ENCODE measurements around the gene PCDHGB3. TPM values are rescaled to one million over a fixed set of nuclear protein-coding genes. Genes with fewer than 3 reads are reported as not detected.
A peak's percentile ranks its signal among the peaks of the same experiment; 100 is the strongest.
"Not testable (repeated sequence)": the region's sequence is repeated elsewhere in the genome, so short reads cannot be mapped to it uniquely, and the experiment has no call there.

PCDHGB3 gene
- total RNA-seq, 2 experiments from 2014 or later = 5.8 to 6.3 TPM

DNA sequence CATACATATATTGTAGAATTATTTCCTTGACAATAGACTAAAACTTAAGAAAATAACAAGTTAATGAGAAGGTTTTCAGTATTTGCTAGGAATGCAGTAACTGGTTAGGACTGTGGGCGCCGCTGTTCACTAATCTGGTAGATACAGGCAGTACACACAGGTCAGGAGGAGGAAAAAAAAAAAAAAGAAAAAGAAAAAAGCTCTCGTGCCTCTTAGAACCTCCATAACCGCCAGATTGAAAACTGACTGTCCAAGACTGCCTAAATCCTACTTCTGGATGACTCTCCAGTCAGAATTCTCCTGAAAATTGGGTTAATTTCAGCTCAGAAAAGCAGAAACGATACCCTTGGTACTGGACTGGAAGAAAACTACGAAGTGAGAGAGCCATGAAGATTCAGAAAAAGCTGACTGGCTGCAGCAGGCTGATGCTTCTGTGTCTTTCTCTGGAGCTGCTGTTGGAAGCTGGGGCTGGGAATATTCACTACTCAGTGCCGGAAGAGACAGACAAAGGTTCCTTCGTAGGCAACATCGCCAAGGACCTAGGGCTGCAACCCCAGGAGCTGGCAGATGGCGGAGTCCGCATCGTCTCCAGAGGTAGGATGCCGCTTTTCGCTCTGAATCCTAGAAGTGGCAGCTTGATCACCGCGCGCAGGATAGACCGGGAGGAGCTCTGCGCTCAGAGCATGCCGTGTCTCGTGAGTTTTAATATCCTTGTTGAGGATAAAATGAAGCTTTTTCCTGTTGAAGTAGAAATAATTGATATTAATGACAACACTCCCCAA is 39.6 kb upstream of the PCDHGB3 start, which contains the start of gene PCDHGA1:
TSS of gene PCDHGA1 (plus strand) at position 216 of the 782 bp plus-strand sequence.
- H3K27ac ChIP-seq (ENCODE audit: low read depth, low read length, poor library complexity, severe bottlenecking) = no peak within 1 kb of the TSS
- ChIA-PET CTCF (ENCODE audit: unreplicated experiment) (interaction anchor here (0.6 kb wide), 1 partner anchor 10 kb away, joined by 3 read pairs; the partner anchor contains the start of gene TAF7), POLR2A (interaction anchor here (0.6 to 3.7 kb wide), 9 partner anchors 9 to 584 kb away, joined by 3 to 29 read pairs (median 3); partner anchors contain the start of genes PCDHGB1 and TAF7)
- no peaks in the 10 kb centered on the region for H4K20me1 ChIP-seq (ENCODE audit: insufficient read depth, low read length)
- H3K4me2 ChIP-seq (ENCODE audit: low read length) = peak within 1 kb of the TSS; percentile 49
- DNase-seq (ENCODE audit: low spot score) = peak; percentile 65
- peak within 1 kb of the TSS; percentile 27 for H3K4me3 ChIP-seq (ENCODE audit: low read depth, low read length, poor library complexity, severe bottlenecking)
- H3K9me2 ChIP-seq (ENCODE audit: insufficient read depth, low read length) = no peaks in the 10 kb centered on the region
- no peaks in the 10 kb centered on the region for H3K79me2 ChIP-seq (ENCODE audit: insufficient read depth, low read depth, low read length)
- peak within 1 kb of the TSS; percentile 50; the same call in 1 of the 2 replicates for H2AFZ ChIP-seq (ENCODE audit: low read length)
- peaks cover 5% of the 10 kb centered on the region for H3K4me1 ChIP-seq (ENCODE audit: insufficient read depth, low read length, poor library complexity, severe bottlenecking)
- intact Hi-C loops (cut with micrococcal nuclease; ENCODE audit: unreplicated experiment) = no loop called here
- TF ChIP-seq, protein P1, sequence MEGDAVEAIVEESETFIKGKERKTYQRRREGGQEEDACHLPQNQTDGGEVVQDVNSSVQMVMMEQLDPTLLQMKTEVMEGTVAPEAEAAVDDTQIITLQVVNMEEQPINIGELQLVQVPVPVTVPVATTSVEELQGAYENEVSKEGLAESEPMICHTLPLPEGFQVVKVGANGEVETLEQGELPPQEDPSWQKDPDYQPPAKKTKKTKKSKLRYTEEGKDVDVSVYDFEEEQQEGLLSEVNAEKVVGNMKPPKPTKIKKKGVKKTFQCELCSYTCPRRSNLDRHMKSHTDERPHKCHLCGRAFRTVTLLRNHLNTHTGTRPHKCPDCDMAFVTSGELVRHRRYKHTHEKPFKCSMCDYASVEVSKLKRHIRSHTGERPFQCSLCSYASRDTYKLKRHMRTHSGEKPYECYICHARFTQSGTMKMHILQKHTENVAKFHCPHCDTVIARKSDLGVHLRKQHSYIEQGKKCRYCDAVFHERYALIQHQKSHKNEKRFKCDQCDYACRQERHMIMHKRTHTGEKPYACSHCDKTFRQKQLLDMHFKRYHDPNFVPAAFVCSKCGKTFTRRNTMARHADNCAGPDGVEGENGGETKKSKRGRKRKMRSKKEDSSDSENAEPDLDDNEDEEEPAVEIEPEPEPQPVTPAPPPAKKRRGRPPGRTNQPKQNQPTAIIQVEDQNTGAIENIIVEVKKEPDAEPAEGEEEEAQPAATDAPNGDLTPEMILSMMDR (conservative IDR thresholded peaks at IDR 0.05; ENCODE audit: low read length) = peak; percentile 91
- TF ChIP-seq EZH2phosphoT487 (IDR thresholded peaks at IDR 0.05; ENCODE audit: borderline replicate concordance, low read depth, low read length) = no peak
- BruUV-seq (replicated peaks) = no TSS peak
- no peaks in the 10 kb centered on the region for H3K9me3 ChIP-seq (ENCODE audit: low read length)
- no peaks in the 10 kb centered on the region for H3K36me3 ChIP-seq (ENCODE audit: insufficient read depth, low read length)

DNA sequence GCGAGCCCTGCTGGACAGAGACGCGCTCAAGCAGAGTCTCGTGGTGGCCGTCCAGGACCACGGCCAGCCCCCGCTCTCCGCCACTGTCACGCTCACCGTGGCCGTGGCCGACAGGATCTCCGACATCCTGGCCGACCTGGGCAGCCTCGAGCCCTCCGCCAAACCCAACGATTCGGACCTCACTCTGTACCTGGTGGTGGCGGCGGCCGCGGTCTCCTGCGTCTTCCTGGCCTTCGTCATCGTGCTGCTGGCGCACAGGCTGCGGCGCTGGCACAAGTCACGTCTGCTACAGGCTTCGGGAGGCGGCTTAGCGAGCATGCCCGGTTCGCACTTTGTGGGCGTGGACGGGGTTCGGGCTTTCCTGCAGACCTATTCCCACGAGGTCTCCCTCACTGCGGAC is 37.5 kb upstream of the PCDHGB3 start:
- BruUV-seq (replicated peaks); CTCF ChIA-PET (ENCODE audit: unreplicated experiment); POLR2A ChIA-PET; intact Hi-C loops (cut with micrococcal nuclease; ENCODE audit: unreplicated experiment); H2AFZ ChIP-seq (ENCODE audit: low read length); H3K9me3 ChIP-seq (ENCODE audit: low read length); H3K4me3 ChIP-seq (ENCODE audit: low read depth, low read length, poor library complexity, severe bottlenecking); H3K79me2 ChIP-seq (ENCODE audit: insufficient read depth, low read depth, low read length); H4K20me1 ChIP-seq (ENCODE audit: insufficient read depth, low read length); DNase-seq (ENCODE audit: low spot score); H3K36me3 ChIP-seq (ENCODE audit: insufficient read depth, low read length); H3K9me2 ChIP-seq (ENCODE audit: insufficient read depth, low read length); H3K4me1 ChIP-seq (ENCODE audit: insufficient read depth, low read length, poor library complexity, severe bottlenecking); H3K4me2 ChIP-seq (ENCODE audit: low read length); H3K27ac ChIP-seq (ENCODE audit: low read depth, low read length, poor library complexity, severe bottlenecking): not testable (repeated sequence)

DNA sequence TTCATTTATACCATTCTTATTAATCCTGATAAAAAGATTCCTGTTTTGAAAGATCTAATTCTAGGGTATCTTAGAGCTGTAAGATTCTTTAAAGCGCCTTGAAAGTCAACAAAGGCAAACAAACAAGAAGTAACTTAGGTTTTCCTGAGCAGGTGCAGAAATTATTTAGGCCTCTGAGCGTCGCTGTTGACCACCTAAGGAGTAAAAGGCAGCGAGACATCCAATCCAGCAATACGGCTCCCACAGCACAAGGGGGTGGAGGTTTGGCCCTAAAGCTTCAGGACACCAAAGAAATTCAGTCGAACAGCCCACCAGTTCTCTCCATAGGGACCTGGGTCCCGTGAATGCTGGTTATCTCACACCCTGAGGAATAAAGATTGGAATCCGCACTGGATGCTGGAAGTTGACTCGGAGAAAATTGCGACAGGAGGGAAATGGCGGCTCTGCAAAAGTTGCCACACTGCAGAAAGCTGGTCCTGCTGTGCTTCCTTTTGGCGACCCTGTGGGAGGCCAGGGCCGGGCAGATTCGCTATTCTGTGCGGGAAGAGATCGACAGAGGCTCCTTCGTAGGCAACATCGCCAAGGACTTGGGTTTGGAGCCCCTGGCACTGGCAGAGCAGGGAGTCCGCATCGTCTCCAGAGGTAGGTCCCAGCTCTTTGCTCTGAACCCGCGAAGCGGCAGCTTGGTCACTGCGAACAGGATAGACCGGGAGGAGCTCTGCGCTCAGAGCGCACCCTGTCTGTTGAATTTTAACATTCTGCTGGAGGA is 31.3 kb upstream of the PCDHGB3 start, which contains the start of gene PCDHGA2:
TSS of gene PCDHGA2 (plus strand) at position 223 of the 769 bp plus-strand sequence.
- intact Hi-C loops (cut with micrococcal nuclease; ENCODE audit: unreplicated experiment) = no loop called here

DNA sequence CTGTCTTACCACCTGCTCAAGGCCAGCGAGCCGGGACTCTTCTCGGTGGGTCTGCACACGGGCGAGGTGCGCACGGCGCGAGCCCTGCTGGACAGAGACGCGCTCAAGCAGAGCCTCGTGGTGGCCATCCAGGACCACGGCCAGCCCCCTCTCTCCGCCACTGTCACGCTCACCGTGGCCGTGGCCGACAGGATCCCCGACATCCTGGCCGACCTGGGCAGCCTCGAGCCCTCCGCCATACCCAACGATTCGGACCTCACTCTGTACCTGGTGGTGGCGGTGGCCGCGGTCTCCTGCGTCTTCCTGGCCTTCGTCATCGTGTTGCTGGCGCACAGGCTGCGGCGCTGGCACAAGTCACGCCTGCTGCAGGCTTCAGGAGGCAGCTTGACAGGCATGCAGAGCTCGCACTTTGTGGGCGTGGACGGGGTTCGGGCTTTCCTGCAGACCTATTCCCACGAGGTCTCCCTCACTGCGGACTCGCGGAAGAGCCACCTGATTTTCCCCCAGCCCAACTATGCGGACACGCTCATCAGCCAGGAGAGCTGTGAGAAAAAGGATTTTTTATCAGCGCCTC is 29.2 kb upstream of the PCDHGB3 start:
- H3K36me3 ChIP-seq (ENCODE audit: insufficient read depth, low read length); H3K9me3 ChIP-seq (ENCODE audit: low read length); BruUV-seq (replicated peaks); H3K79me2 ChIP-seq (ENCODE audit: insufficient read depth, low read depth, low read length); H3K27ac ChIP-seq (ENCODE audit: low read depth, low read length, poor library complexity, severe bottlenecking); H2AFZ ChIP-seq (ENCODE audit: low read length); H3K4me2 ChIP-seq (ENCODE audit: low read length); DNase-seq (ENCODE audit: low spot score); H3K9me2 ChIP-seq (ENCODE audit: insufficient read depth, low read length); H3K4me3 ChIP-seq (ENCODE audit: low read depth, low read length, poor library complexity, severe bottlenecking); POLR2A ChIA-PET; CTCF ChIA-PET (ENCODE audit: unreplicated experiment); H3K4me1 ChIP-seq (ENCODE audit: insufficient read depth, low read length, poor library complexity, severe bottlenecking); intact Hi-C loops (cut with micrococcal nuclease; ENCODE audit: unreplicated experiment); H4K20me1 ChIP-seq (ENCODE audit: insufficient read depth, low read length): not testable (repeated sequence)

More for the DNA sequence above, 31.3 kb upstream of the PCDHGB3 start, which contains the start of gene PCDHGA2:
- no peak within 1 kb of the TSS for H3K4me2 ChIP-seq (ENCODE audit: low read length)
- no peak within 1 kb of the TSS for H3K27ac ChIP-seq (ENCODE audit: low read depth, low read length, poor library complexity, severe bottlenecking)
- H3K36me3 ChIP-seq (ENCODE audit: insufficient read depth, low read length) = no peaks in the 10 kb centered on the region
- peak; percentile 46 for DNase-seq (ENCODE audit: low spot score)
- no peak within 1 kb of the TSS for H2AFZ ChIP-seq (ENCODE audit: low read length)
- H3K79me2 ChIP-seq (ENCODE audit: insufficient read depth, low read depth, low read length) = no peaks in the 10 kb centered on the region
- H3K9me3 ChIP-seq (ENCODE audit: low read length) = no peaks in the 10 kb centered on the region
- H3K4me3 ChIP-seq (ENCODE audit: low read depth, low read length, poor library complexity, severe bottlenecking) = no peak within 1 kb of the TSS
- no peaks in the 10 kb centered on the region for H3K9me2 ChIP-seq (ENCODE audit: insufficient read depth, low read length)
- CTCF ChIA-PET (ENCODE audit: unreplicated experiment) = no interaction called here
- BruUV-seq (replicated peaks) = no TSS peak
- TF ChIP-seq EZH2phosphoT487 (IDR thresholded peaks at IDR 0.05; ENCODE audit: borderline replicate concordance, low read depth, low read length) = no peak
- TF ChIP-seq, protein P1 (conservative IDR thresholded peaks at IDR 0.05; ENCODE audit: low read length) = peak; percentile 79
- POLR2A ChIA-PET = interaction anchor here (1.2 to 1.3 kb wide), 2 partner anchors 8 to 18 kb away, joined by 4 to 5 read pairs; partner anchors contain the start of genes PCDHGA1 and TAF7
- no peaks in the 10 kb centered on the region for H4K20me1 ChIP-seq (ENCODE audit: insufficient read depth, low read length)
- no peaks in the 10 kb centered on the region for H3K4me1 ChIP-seq (ENCODE audit: insufficient read depth, low read length, poor library complexity, severe bottlenecking)
